Measurements from ENCODE around the gene NPEPL1. TPM values are rescaled to one million over a fixed set of nuclear protein-coding genes. Genes with fewer than 3 reads are reported as not detected.

NPEPL1 gene
- total RNA-seq, 1 experiment from 2014 or later = 31.1 TPM

- H3K27ac Mint-ChIP-seq = no peak overlapping the region; a peak in 1 of 7 replicates
- no peak overlapping the region for H3K27ac ChIP-seq (ENCODE audit: insufficient read length, low read depth, low read length)
- H3K36me3 Mint-ChIP-seq (ENCODE audit: insufficient read depth in 1 of 3, low read depth in 3 of 3) = peaks cover 5 to 27% (median 12%) of the 10 kb centered on the region in 3 experiments; a peak in 6 of 7 replicates
- H3K4me1 Mint-ChIP-seq = peaks cover 14 to 20% of the 10 kb centered on the region in 2 experiments
- H3K9me3 ChIP-seq (ENCODE audit: control insufficient read depth, low read depth, low read length) = no peaks in the 10 kb centered on the region
- peak; percentile 21 for DNase-seq
- no peak overlapping the region for H3K56ac ChIP-seq (ENCODE audit: insufficient read length, low read depth, low read length)
- H3K4me3 Mint-ChIP-seq = no peak overlapping the region
- no peak overlapping the region for H4K91ac ChIP-seq (ENCODE audit: insufficient read length, low read depth, low read length)
- no peaks in the 10 kb centered on the region for H3K9me3 Mint-ChIP-seq
- H2BK5ac ChIP-seq (ENCODE audit: insufficient read length, low read length) = no peak overlapping the region
- H3K4me1 ChIP-seq (ENCODE audit: insufficient read depth, low read length) = peaks cover 2% of the 10 kb centered on the region; the same call in 1 of the 2 replicates
- H2BK15ac ChIP-seq (ENCODE audit: low read depth, low read length) = no peak overlapping the region
- no peak overlapping the region for H4K5ac ChIP-seq (ENCODE audit: insufficient read length, low read depth, low read length)
- H3T11ph ChIP-seq (ENCODE audit: low read length) = no peak overlapping the region
- H2AFZ ChIP-seq (ENCODE audit: low read length) = no peak overlapping the region
- H2BK120ac ChIP-seq (ENCODE audit: low read depth, low read length, poor library complexity, severe bottlenecking) = no peak overlapping the region
- no peaks in the 10 kb centered on the region for H4K20me1 ChIP-seq (ENCODE audit: control insufficient read depth, insufficient read depth, insufficient read length)
- no peaks in the 10 kb centered on the region for H3K27me3 ChIP-seq (ENCODE audit: insufficient read depth, low read length)
- no peak overlapping the region for H3K4ac ChIP-seq (ENCODE audit: low read depth, low read length)
- H3K23ac ChIP-seq (ENCODE audit: insufficient read length, low read depth, low read length) = no peak overlapping the region
- no peak overlapping the region for H2BK20ac ChIP-seq (ENCODE audit: low read depth, low read length, poor library complexity, severe bottlenecking)
- no peak overlapping the region for H3K18ac ChIP-seq (ENCODE audit: insufficient read length, low read depth, low read length)
- no peaks in the 10 kb centered on the region for H3K27me3 Mint-ChIP-seq (ENCODE audit: low read depth)
- H3K4me2 ChIP-seq (ENCODE audit: insufficient read depth, insufficient read length, low read length) = no peak overlapping the region
- TF ChIP-seq, protein P1, sequence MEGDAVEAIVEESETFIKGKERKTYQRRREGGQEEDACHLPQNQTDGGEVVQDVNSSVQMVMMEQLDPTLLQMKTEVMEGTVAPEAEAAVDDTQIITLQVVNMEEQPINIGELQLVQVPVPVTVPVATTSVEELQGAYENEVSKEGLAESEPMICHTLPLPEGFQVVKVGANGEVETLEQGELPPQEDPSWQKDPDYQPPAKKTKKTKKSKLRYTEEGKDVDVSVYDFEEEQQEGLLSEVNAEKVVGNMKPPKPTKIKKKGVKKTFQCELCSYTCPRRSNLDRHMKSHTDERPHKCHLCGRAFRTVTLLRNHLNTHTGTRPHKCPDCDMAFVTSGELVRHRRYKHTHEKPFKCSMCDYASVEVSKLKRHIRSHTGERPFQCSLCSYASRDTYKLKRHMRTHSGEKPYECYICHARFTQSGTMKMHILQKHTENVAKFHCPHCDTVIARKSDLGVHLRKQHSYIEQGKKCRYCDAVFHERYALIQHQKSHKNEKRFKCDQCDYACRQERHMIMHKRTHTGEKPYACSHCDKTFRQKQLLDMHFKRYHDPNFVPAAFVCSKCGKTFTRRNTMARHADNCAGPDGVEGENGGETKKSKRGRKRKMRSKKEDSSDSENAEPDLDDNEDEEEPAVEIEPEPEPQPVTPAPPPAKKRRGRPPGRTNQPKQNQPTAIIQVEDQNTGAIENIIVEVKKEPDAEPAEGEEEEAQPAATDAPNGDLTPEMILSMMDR (conservative IDR thresholded peaks at IDR 0.05) = no peak
- no peaks in the 10 kb centered on the region for H3K79me1 ChIP-seq (ENCODE audit: insufficient read depth, low read depth, low read length, poor library complexity, severe bottlenecking)
- WGBS (ENCODE audit: extremely low coverage, insufficient read length, low lambda C conversion rate) = no CpG with 5 or more reads among the region's 10 CpGs
- H2AK5ac ChIP-seq (ENCODE audit: insufficient read length, low read length) = no peak overlapping the region
- no peak overlapping the region for H4K8ac ChIP-seq (replicated peaks; ENCODE audit: insufficient read length, low read depth, low read length)
- H3K79me2 ChIP-seq (ENCODE audit: insufficient read depth, low read length) = peaks cover 2% of the 10 kb centered on the region; the same call in 1 of the 2 replicates
- no peak overlapping the region for H3K9ac ChIP-seq (ENCODE audit: extremely low read depth, insufficient read length, low read length)
- no peak overlapping the region for H3K14ac ChIP-seq (ENCODE audit: insufficient read depth, low read length)
- H2BK12ac ChIP-seq (ENCODE audit: insufficient read length, low read depth, low read length) = no peak overlapping the region
- no peaks in the 10 kb centered on the region for H3K23me2 ChIP-seq (ENCODE audit: insufficient read length, low read depth, low read length, poor library complexity, severe bottlenecking)
Measured at GRCh38 chr20:58696411-58696961, 3.9 kb downstream of the NPEPL1 start.

All from H9 (cell line).